NCI-H1417 treated with DMSO at 0.1 percent for 48 hours (cell line): ENCODE measurements around the gene CACNA1A.
"Not testable (repeated sequence)": the region's sequence is repeated elsewhere in the genome, so short reads cannot be mapped to it uniquely, and the experiment has no call there.

Experiments used
- DNase-seq: peaks from one replicate; lab custom pipeline; 2025; lab: John Stamatoyannopoulos, UW

The CACNA1A gene

GRCh38 chr19:13281567-13282291 is 224.6 kb downstream of the CACNA1A start:
- DNase-seq: no peak

- DNase-seq: no peak
These were observed 229.0 kb downstream of the CACNA1A start for GRCh38 chr19:13277104-13277809.

- no peak for DNase-seq
These were observed 231.1 kb downstream of the CACNA1A start for GRCh38 chr19:13275016-13275722.

- no peak for DNase-seq
These were observed 235.7 kb downstream of the CACNA1A start for GRCh38 chr19:13270514-13271105.

- DNase-seq: no peak
These were observed 236.9 kb downstream of the CACNA1A start for GRCh38 chr19:13269348-13269747.

GRCh38 chr19:13267889-13268288 is 238.4 kb downstream of the CACNA1A start:
- no peak for DNase-seq

GRCh38 chr19:13267131-13267530 is 239.1 kb downstream of the CACNA1A start:
- no peak for DNase-seq

- no peak for DNase-seq
These were observed 243.8 kb downstream of the CACNA1A start for GRCh38 chr19:13262450-13262849.

GRCh38 chr19:13260883-13261653 is 245.2 kb downstream of the CACNA1A start:
- DNase-seq: no peak

GRCh38 chr19:13256918-13257317 is 249.4 kb downstream of the CACNA1A start:
- DNase-seq: no peak

- not testable (repeated sequence) for DNase-seq
These were observed 249.9 kb downstream of the CACNA1A start for GRCh38 chr19:13256398-13256797.

GRCh38 chr19:13255719-13256059 is 250.6 kb downstream of the CACNA1A start:
- no peak for DNase-seq

- DNase-seq: no peak
These were observed 251.1 kb downstream of the CACNA1A start for GRCh38 chr19:13255041-13255718.

- DNase-seq: no peak
These were observed 253.5 kb downstream of the CACNA1A start for GRCh38 chr19:13252569-13253335.

GRCh38 chr19:13244920-13245319 is 261.4 kb downstream of the CACNA1A start:
- DNase-seq: no peak

- DNase-seq: no peak
These were observed 264.8 kb downstream of the CACNA1A start for GRCh38 chr19:13241231-13242104.

- DNase-seq: no peak
These were observed 265.8 kb downstream of the CACNA1A start for GRCh38 chr19:13240312-13241022.

GRCh38 chr19:13238891-13239534 is 267.3 kb downstream of the CACNA1A start:
- no peak for DNase-seq
